Esophagus squamous epithelium (tissue), 4 donors: ENCODE measurements around the gene AKR1E2.

Source experiments
- POLR2A ChIP-seq, 4 donors: fragments of 450-650 bp; IDR thresholded peaks; one replicate each; pipeline ENCODE4 v1.6.1; 2017; ENCODE audit warnings: antibody characterized with exemption in 4 of 4, mild to moderate bottlenecking in 4 of 4, moderate library complexity in 3 of 4
- TF ChIP-seq, protein P1 (sequence below), 6 experiments: fragments of 450-650 bp in 4 of 6; fragments of 200-600 bp in 2 of 6; sonication (generic) in 2 of 6; IDR thresholded peaks; one replicate each; pipeline ENCODE4 v1.5.1; 2016 to 2019; ENCODE audit warnings: antibody characterized with exemption in 6 of 6, mild to moderate bottlenecking in 4 of 6, moderate library complexity in 4 of 6

DNA sequence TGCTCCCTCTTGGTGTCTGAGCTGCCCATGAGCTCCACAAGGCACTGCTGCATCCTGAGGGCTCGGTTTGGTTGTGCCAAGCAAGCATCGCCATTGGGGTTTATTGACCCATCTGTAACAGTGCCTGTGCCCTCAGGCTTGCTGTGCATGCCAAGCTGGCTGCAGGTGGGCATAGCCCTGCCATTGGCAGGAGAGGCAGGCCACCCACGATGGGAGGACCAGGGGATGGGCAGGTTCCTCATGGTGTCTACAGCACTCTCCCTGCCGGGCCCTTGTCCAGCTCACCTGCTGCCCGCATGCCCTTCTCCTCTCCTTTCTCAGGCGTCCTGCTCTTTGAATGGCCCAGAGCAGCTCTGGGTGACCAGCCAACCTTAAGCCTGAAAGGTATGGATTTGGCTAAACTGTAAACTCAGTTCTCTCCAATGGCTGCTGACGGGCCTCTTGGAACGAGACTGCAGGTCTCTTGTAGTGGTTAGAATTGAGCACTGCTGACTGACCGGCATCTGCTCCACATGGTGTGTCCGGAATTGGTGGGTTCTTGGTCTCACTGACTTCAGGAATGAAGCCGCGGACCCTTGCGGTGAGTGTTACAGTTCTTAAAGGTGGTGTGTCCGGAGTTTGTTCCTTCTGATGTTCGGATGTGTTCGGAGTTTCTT is 17.6 kb downstream of the AKR1E2 start:
- TF ChIP-seq, protein P1, sequence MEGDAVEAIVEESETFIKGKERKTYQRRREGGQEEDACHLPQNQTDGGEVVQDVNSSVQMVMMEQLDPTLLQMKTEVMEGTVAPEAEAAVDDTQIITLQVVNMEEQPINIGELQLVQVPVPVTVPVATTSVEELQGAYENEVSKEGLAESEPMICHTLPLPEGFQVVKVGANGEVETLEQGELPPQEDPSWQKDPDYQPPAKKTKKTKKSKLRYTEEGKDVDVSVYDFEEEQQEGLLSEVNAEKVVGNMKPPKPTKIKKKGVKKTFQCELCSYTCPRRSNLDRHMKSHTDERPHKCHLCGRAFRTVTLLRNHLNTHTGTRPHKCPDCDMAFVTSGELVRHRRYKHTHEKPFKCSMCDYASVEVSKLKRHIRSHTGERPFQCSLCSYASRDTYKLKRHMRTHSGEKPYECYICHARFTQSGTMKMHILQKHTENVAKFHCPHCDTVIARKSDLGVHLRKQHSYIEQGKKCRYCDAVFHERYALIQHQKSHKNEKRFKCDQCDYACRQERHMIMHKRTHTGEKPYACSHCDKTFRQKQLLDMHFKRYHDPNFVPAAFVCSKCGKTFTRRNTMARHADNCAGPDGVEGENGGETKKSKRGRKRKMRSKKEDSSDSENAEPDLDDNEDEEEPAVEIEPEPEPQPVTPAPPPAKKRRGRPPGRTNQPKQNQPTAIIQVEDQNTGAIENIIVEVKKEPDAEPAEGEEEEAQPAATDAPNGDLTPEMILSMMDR (IDR thresholded peaks at IDR 0.05) = no peak
- no peak for TF ChIP-seq POLR2A (IDR thresholded peaks at IDR 0.05)
